GM18508 (cell line): ENCODE measurements around the gene AGA.

Experiments used
- ATAC-seq: cut with Tn5 transposase; IDR thresholded peaks from one replicate; pipeline ENCODE4 v1.9.1; 2021; ENCODE audit warnings: moderate number of reproducible peaks; ENCODE audit not compliant: insufficient read depth, unreplicated experiment

AGA gene

GRCh38 chr4:177393236-177393635 is 49.0 kb downstream of the AGA start:
- no peak for ATAC-seq

GRCh38 chr4:177391953-177392352 is 50.3 kb downstream of the AGA start:
- no peak for ATAC-seq

- ATAC-seq = no peak
Observed at GRCh38 chr4:177391287-177391686, 51.0 kb downstream of the AGA start.

- no peak for ATAC-seq
Observed at GRCh38 chr4:177386278-177386815, 55.9 kb downstream of the AGA start.

- ATAC-seq = no peak
Observed at GRCh38 chr4:177385576-177386277, 56.5 kb downstream of the AGA start.

GRCh38 chr4:177384856-177385397 is 57.3 kb downstream of the AGA start:
- ATAC-seq = no peak

GRCh38 chr4:177381762-177382310 is 60.4 kb downstream of the AGA start:
- no peak for ATAC-seq
